ENCODE results near the gene INO80D. TPM values are rescaled to one million over a fixed set of nuclear protein-coding genes. Genes with fewer than 3 reads are reported as not detected.
"Not testable (repeated sequence)": the region's sequence is repeated elsewhere in the genome, so short reads cannot be mapped to it uniquely, and the experiment has no call there.

Gene INO80D
- total and polyA plus RNA-seq, 2 of the 13 experiments (the other 11 are each of a cell fraction or from before 2014, with no cell fraction given), result 7.6 to 7.9 TPM

DNA sequence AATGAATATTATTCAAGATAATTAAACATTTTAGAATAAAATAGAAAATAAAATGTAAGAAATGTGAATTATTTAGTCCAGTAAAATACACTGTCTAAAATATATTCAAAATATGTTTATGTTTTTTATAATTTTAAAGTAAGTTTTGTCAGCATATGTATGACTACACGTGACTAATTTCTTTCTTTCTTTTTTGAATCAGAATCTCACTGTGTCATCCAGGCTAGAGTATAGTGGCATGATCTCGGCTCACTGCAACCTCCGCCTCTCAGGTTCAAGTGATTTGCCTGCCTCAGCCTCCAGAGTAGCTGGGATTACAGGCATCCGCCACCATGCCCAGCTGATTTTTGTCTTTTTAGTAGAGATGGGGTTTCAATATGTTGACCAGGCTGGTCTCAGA is 19.1 kb upstream of the INO80D start (continued):
- TF ChIP-seq, protein P1, sequence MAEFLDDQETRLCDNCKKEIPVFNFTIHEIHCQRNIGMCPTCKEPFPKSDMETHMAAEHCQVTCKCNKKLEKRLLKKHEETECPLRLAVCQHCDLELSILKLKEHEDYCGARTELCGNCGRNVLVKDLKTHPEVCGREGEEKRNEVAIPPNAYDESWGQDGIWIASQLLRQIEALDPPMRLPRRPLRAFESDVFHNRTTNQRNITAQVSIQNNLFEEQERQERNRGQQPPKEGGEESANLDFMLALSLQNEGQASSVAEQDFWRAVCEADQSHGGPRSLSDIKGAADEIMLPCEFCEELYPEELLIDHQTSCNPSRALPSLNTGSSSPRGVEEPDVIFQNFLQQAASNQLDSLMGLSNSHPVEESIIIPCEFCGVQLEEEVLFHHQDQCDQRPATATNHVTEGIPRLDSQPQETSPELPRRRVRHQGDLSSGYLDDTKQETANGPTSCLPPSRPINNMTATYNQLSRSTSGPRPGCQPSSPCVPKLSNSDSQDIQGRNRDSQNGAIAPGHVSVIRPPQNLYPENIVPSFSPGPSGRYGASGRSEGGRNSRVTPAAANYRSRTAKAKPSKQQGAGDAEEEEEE (CRISPR knock-in tag; IDR thresholded peaks at IDR 0.05; ENCODE audit: borderline replicate concordance), result no peak
- TF ChIP-seq, protein P2, sequence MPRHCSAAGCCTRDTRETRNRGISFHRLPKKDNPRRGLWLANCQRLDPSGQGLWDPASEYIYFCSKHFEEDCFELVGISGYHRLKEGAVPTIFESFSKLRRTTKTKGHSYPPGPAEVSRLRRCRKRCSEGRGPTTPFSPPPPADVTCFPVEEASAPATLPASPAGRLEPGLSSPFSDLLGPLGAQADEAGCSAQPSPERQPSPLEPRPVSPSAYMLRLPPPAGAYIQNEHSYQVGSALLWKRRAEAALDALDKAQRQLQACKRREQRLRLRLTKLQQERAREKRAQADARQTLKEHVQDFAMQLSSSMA (CRISPR knock-in tag; IDR thresholded peaks at IDR 0.05), result no peak
- no peak for TF ChIP-seq ZBTB1 (CRISPR knock-in tag; IDR thresholded peaks at IDR 0.05; ENCODE audit: borderline replicate concordance)
- TF ChIP-seq RBAK (CRISPR knock-in tag; IDR thresholded peaks at IDR 0.05), result no peak
- no peak for TF ChIP-seq ARNT (IDR thresholded peaks at IDR 0.05)
- no peak for TF ChIP-seq HHEX (CRISPR knock-in tag; IDR thresholded peaks at IDR 0.05)
- TF ChIP-seq, protein P3, sequence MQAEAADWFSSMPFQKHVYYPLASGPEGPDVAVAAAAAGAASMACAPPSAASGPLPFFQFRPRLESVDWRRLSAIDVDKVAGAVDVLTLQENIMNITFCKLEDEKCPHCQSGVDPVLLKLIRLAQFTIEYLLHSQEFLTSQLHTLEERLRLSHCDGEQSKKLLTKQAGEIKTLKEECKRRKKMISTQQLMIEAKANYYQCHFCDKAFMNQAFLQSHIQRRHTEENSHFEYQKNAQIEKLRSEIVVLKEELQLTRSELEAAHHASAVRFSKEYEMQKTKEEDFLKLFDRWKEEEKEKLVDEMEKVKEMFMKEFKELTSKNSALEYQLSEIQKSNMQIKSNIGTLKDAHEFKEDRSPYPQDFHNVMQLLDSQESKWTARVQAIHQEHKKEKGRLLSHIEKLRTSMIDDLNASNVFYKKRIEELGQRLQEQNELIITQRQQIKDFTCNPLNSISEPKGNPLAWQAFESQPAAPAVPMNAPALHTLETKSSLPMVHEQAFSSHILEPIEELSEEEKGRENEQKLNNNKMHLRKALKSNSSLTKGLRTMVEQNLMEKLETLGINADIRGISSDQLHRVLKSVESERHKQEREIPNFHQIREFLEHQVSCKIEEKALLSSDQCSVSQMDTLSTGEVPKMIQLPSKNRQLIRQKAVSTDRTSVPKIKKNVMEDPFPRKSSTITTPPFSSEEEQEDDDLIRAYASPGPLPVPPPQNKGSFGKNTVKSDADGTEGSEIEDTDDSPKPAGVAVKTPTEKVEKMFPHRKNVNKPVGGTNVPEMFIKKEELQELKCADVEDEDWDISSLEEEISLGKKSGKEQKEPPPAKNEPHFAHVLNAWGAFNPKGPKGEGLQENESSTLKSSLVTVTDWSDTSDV (CRISPR knock-in tag; IDR thresholded peaks at IDR 0.05), result no peak
- TF ChIP-seq BRCA1 (CRISPR knock-in tag; IDR thresholded peaks at IDR 0.05), result no peak
- TF ChIP-seq, protein P4, sequence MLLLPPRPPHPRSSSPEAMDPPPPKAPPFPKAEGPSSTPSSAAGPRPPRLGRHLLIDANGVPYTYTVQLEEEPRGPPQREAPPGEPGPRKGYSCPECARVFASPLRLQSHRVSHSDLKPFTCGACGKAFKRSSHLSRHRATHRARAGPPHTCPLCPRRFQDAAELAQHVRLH (CRISPR knock-in tag; IDR thresholded peaks at IDR 0.05; ENCODE audit: borderline replicate concordance, low read depth), result no peak

DNA sequence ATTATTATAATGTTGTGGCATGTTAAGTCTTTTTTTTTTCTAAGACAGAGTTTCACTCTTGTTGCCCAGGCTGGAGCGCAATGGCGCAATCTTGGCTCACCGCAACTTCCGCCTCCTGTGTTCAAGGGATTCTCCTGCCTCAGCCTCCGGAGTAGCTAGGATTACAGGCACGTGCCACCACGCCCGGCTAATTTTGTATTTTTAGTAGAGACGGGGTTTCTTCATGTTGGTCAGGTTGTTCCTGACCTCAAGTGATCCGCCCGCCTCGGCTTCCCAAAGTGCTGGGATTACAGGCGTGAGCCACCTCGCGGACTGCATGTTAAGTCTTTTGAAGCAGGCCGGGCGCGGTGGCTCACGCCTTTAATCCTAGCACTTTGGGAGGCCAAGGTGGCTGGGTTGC is 12.9 kb upstream of the INO80D start:
- POLR2A ChIA-PET, result interaction anchor here (0.9 kb wide), 1 partner anchor 12 kb away, joined by 4 read pairs; no protein-coding TSS in a partner anchor
- CTCF ChIA-PET (ENCODE audit: low intra/inter-chr PET ratio, low total read pairs); H3K9ac ChIP-seq (ENCODE audit: insufficient read depth, low read depth, low read length); H3K27ac ChIP-seq (ENCODE audit: extremely low read length, insufficient read depth, low read length); H2AFZ ChIP-seq (ENCODE audit: low read length); in situ Hi-C loops (cut with HindIII; ENCODE audit: extremely low pct_ligation_motif_present, low pct_unique_long_range_greater_than_20kb); H4K20me1 ChIP-seq (ENCODE audit: insufficient read depth, low read length); ATAC-seq; FAIRE-seq; H3K4me2 ChIP-seq (ENCODE audit: low read depth, low read length); DNase-seq (ENCODE audit: low spot score); intact Hi-C loops (cut with micrococcal nuclease; ENCODE audit: unreplicated experiment); H3K79me2 ChIP-seq (ENCODE audit: insufficient read depth, low read length); H3K9me3 ChIP-seq (ENCODE audit: low read length); H3K4me1 ChIP-seq (ENCODE audit: insufficient read depth, low read length); H3K27me3 ChIP-seq (ENCODE audit: control insufficient read depth in 1 of 2, insufficient read depth in 2 of 2, low read length in 2 of 2); H3K36me3 ChIP-seq (replicated peaks in 1 of 2; ENCODE audit: control insufficient read depth in 1 of 2, insufficient read depth in 2 of 2, low read length in 2 of 2); H3K4me3 ChIP-seq (replicated peaks in 1 of 3; ENCODE audit: insufficient read depth in 1 of 3, low read depth in 2 of 3, low read length in 3 of 3); BruUV-seq (replicated peaks): not testable (repeated sequence)
- WGBS (ENCODE audit: low lambda C conversion rate), result 97% methylated on average over 19 of the region's 19 CpGs

Data from HepG2 (cell line).